SJCRH30 (cell line): Measurements from ENCODE around the gene DAO. TPM values are rescaled to one million over a fixed set of nuclear protein-coding genes. Genes with fewer than 3 reads are reported as not detected.

Experiments used
- DNase-seq, 2 experiments: peaks; one replicate each; pipeline ENCODE4 v3.0.0-alpha.2; 2015 to 2020
- H3K27ac ChIP-seq: fragments of 250-450 bp; sonication (Bioruptor Pico); 2 replicates; pipeline ENCODE4 v1.5.1; 2020; ENCODE audit warnings: mild to moderate bottlenecking, moderate library complexity
- H3K27me3 ChIP-seq: fragments of 250-450 bp; sonication (Bioruptor Pico); 2 replicates; pipeline ENCODE4 v1.5.1; 2020; ENCODE audit warnings: mild to moderate bottlenecking, moderate library complexity
- H3K36me3 ChIP-seq: fragments of 250-450 bp; sonication (Bioruptor Pico); 2 replicates; pipeline ENCODE4 v1.5.1; 2020; ENCODE audit warnings: mild to moderate bottlenecking, moderate library complexity
- H3K4me1 ChIP-seq: fragments of 250-450 bp; sonication (Bioruptor Pico); 2 replicates; pipeline ENCODE4 v1.5.1; 2020; ENCODE audit warnings: mild to moderate bottlenecking, moderate library complexity
- H3K4me3 ChIP-seq: fragments of 250-450 bp; sonication (Bioruptor Pico); 2 replicates; pipeline ENCODE4 v1.5.1; 2020; ENCODE audit warnings: mild to moderate bottlenecking, moderate library complexity
- H3K9me3 ChIP-seq: fragments of 250-450 bp; sonication (Bioruptor Pico); replicated peaks from 2 replicates; pipeline ENCODE4 v1.5.1; 2020; ENCODE audit warnings: mild to moderate bottlenecking, moderate library complexity
- total RNA-seq: library from RNA; depleted of rRNA; stranded (reverse); fragments of >200 nt; shearing (Covaris generic); gene quantifications from 2 replicates; pipeline ENCODE4 v1.2.3, GENCODE V29; 2014

Gene DAO
- total RNA-seq, 1 experiment from 2014 or later = not detected

DNA sequence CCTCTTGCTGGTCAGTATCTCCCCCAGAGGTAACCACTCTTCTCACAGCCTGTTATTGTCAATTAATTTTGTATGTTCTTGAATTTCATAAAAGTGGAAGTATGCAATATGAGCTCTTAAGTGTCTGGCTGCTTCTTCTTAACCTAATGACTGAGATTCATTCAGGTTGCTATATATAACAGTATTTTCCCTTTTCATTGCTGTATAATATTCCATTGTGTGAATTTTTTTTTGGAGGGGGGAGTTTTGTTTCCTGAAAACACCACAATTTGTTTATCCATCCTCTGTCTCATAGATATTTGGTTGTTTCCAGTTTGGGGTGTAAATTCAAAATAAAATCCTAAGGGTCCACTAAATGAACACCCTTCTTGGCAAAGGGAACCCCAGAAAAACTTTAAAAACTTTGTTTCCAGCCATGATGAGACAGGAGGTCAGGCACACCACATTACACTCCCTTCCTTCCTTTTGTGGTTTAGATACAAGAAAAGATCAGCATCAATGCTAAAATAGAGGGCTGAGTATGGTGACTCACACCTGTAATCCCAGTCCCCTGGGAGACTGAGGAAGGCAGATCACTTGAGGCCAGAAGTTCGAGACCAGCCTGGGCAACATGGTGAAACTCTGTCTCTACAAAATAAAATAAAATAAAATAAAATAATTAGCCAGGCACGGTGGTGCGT, 4.1 kb upstream of the DAO start:
- DNase-seq = no peak
- Histone ChIP-seq H3K4me1 (no peaks in the 10 kb centered on the region), H3K36me3 (no peaks in the 10 kb centered on the region), H3K9me3 (no peaks in the 10 kb centered on the region; the same call in 1 of the 2 replicates), H3K27me3 (peaks cover 2% of the 10 kb centered on the region; the same call in 1 of the 2 replicates), H3K4me3 (no peak overlapping the region), H3K27ac (no peak overlapping the region)

DNA sequence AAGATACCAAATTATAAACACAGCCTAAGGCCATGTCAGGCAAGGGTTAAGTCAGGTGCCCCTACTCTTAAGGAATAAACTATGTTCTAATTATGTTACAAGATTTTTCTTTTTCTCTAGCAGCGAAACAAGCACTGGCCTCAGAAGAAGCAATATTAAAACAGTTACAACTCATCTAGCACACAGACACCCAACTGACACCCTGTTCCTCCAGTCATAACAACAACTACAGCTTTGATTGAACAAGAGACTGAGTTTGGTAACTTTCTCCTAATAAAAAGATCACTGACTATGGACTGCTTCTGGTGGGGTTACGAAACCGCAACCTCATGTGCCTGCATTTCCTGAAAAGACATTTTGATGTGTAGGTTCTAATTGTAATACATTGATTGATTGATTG, 3.3 kb upstream of the DAO start:
- no peaks in the 10 kb centered on the region for H3K4me1 ChIP-seq
- H3K9me3 ChIP-seq = no peaks in the 10 kb centered on the region; the same call in 1 of the 2 replicates
- no peaks in the 10 kb centered on the region for H3K36me3 ChIP-seq
- no peak for DNase-seq
- H3K4me3 ChIP-seq = no peak overlapping the region
- H3K27ac ChIP-seq = no peak overlapping the region
- H3K27me3 ChIP-seq = peaks cover 3% of the 10 kb centered on the region; the same call in 1 of the 2 replicates

GRCh38 chr12:108881953-108882352, 2.1 kb downstream of the DAO start:
- H3K4me3 ChIP-seq = no peak overlapping the region
- H3K27ac ChIP-seq = no peak overlapping the region
- no peak for DNase-seq
- H3K27me3 ChIP-seq = peaks cover 5% of the 10 kb centered on the region; the same call in 1 of the 2 replicates
- H3K9me3 ChIP-seq = no peaks in the 10 kb centered on the region
- H3K4me1 ChIP-seq = no peaks in the 10 kb centered on the region
- H3K36me3 ChIP-seq = no peaks in the 10 kb centered on the region

GRCh38 chr12:108884116-108885012, 4.5 kb downstream of the DAO start:
- Histone ChIP-seq H3K4me1 (no peaks in the 10 kb centered on the region), H3K36me3 (no peaks in the 10 kb centered on the region), H3K4me3 (no peak overlapping the region), H3K9me3 (no peaks in the 10 kb centered on the region), H3K27ac (no peak overlapping the region), H3K27me3 (peaks cover 5% of the 10 kb centered on the region; the same call in 1 of the 2 replicates)
- peak; percentile 39 to 48 for DNase-seq

DNA sequence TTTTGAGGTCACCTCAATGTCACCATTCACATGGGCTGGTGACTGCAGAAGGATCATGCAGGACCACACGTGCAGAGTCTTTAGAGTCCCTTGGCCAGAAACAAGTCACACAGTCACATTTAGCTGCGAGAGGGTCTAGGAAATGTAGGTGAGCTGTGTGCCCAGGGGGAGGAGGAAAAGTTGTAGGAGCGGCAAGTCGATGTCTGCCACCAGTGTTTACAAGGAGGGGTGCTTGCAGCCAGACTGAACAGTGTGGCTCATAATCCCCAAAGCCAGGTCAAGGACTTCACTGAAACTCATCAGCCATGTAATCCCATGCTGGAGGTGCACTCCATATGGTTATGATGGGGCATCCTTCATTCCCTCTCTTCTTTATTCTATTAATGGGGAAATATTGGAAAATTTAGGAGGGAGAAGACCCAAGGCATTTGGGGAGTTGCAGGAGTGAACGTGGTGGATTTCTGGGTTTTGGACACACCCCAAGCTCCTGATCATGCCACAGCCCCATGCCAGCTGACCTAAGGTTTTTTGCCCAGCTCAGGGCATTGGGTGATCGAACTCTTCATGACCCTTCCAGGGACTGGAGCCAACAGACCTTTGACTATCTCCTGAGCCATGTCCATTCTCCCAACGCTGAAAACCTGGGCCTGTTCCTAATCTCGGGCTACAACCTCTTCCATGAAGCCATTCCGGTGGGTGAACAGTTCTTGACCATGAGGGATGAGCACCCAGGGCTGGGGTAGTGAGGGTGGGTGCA, 7.2 kb downstream of the DAO start:
- no peaks in the 10 kb centered on the region for H3K4me1 ChIP-seq
- DNase-seq = no peak
- H3K27me3 ChIP-seq = 0 out of 2 replicates have a peak, but pooled peaks cover 2% of the 10 kb centered on the region
- H3K9me3 ChIP-seq = no peaks in the 10 kb centered on the region
- H3K27ac ChIP-seq = no peak overlapping the region
- H3K36me3 ChIP-seq = no peaks in the 10 kb centered on the region
- no peak overlapping the region for H3K4me3 ChIP-seq

GRCh38 chr12:108888031-108888430, 8.1 kb downstream of the DAO start:
- H3K4me1 ChIP-seq = no peaks in the 10 kb centered on the region
- no peaks in the 10 kb centered on the region for H3K9me3 ChIP-seq
- DNase-seq = no peak
- no peak overlapping the region for H3K27ac ChIP-seq
- no peaks in the 10 kb centered on the region for H3K36me3 ChIP-seq
- no peak overlapping the region for H3K4me3 ChIP-seq
- no peaks in the 10 kb centered on the region for H3K27me3 ChIP-seq

- DNase-seq = peak; percentile 25 to 51
- Histone ChIP-seq H3K4me1 (no peaks in the 10 kb centered on the region), H3K27ac (no peak overlapping the region), H3K27me3 (no peaks in the 10 kb centered on the region), H3K9me3 (no peaks in the 10 kb centered on the region), H3K4me3 (no peak overlapping the region), H3K36me3 (no peaks in the 10 kb centered on the region)
Measured at GRCh38 chr12:108890208-108890607, 10.3 kb downstream of the DAO start.

DNA sequence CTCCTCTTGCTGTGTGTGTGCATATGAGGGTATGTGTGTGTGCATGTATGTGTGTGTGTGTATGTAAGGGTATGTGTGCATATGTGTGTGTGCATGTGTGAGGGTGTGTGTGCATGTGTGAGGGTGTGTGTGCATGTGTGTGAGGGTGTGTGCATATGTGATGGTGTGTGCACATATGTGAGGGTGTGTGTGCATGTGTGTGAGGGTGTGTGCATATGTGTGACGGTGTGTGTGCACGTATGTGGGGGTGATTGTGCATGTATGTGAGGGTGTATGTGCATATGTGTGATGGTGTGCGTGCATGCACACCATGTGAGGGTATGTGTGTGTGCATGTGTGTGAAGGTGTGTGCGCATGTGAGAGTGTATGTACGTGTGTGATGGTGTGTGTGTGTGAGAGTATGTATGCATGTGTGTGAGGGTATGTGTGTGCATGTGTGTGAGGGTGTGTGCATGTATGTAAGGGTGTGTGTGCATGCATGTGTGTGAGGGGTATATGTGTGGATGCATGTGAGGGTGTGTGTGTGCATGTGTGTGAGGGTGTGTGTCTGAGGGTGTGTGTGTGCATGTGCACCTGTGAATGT, 15.4 kb downstream of the DAO start:
- no peak overlapping the region for H3K27ac ChIP-seq
- H3K9me3 ChIP-seq = no peaks in the 10 kb centered on the region
- no peaks in the 10 kb centered on the region for H3K4me1 ChIP-seq
- no peaks in the 10 kb centered on the region for H3K36me3 ChIP-seq
- H3K27me3 ChIP-seq = 0 out of 2 replicates have a peak, but pooled peaks cover 2% of the 10 kb centered on the region
- no peak overlapping the region for H3K4me3 ChIP-seq
- no peak for DNase-seq

- H3K9me3 ChIP-seq = no peaks in the 10 kb centered on the region
- H3K4me1 ChIP-seq = no peaks in the 10 kb centered on the region
- H3K36me3 ChIP-seq = no peaks in the 10 kb centered on the region
- H3K27me3 ChIP-seq = 0 out of 2 replicates have a peak, but pooled peaks cover 2% of the 10 kb centered on the region
- no peak overlapping the region for H3K27ac ChIP-seq
- no peak overlapping the region for H3K4me3 ChIP-seq
- no peak for DNase-seq
Measured at GRCh38 chr12:108896336-108896735, 16.4 kb downstream of the DAO start.

GRCh38 chr12:108896817-108897216, 16.9 kb downstream of the DAO start:
- no peaks in the 10 kb centered on the region for H3K36me3 ChIP-seq
- H3K27ac ChIP-seq = no peak overlapping the region
- no peaks in the 10 kb centered on the region for H3K9me3 ChIP-seq
- DNase-seq = no peak
- no peak overlapping the region for H3K4me3 ChIP-seq
- no peaks in the 10 kb centered on the region for H3K4me1 ChIP-seq
- H3K27me3 ChIP-seq = 0 out of 2 replicates have a peak, but pooled peaks cover 2% of the 10 kb centered on the region

GRCh38 chr12:108899145-108899544, 19.3 kb downstream of the DAO start:
- H3K9me3 ChIP-seq = no peaks in the 10 kb centered on the region
- no peak overlapping the region for H3K4me3 ChIP-seq
- no peaks in the 10 kb centered on the region for H3K36me3 ChIP-seq
- H3K27me3 ChIP-seq = 0 out of 2 replicates have a peak, but pooled peaks cover 2% of the 10 kb centered on the region
- no peaks in the 10 kb centered on the region for H3K4me1 ChIP-seq
- no peak overlapping the region for H3K27ac ChIP-seq
- DNase-seq = no peak

- no peak overlapping the region for H3K4me3 ChIP-seq
- H3K27me3 ChIP-seq = no peaks in the 10 kb centered on the region
- H3K4me1 ChIP-seq = 0 out of 2 replicates have a peak, but pooled peaks cover 2% of the 10 kb centered on the region
- no peaks in the 10 kb centered on the region for H3K36me3 ChIP-seq
- H3K9me3 ChIP-seq = no peaks in the 10 kb centered on the region
- H3K27ac ChIP-seq = no peak overlapping the region
- DNase-seq = no peak
Measured at GRCh38 chr12:108905725-108906124, 25.8 kb downstream of the DAO start.

DNA sequence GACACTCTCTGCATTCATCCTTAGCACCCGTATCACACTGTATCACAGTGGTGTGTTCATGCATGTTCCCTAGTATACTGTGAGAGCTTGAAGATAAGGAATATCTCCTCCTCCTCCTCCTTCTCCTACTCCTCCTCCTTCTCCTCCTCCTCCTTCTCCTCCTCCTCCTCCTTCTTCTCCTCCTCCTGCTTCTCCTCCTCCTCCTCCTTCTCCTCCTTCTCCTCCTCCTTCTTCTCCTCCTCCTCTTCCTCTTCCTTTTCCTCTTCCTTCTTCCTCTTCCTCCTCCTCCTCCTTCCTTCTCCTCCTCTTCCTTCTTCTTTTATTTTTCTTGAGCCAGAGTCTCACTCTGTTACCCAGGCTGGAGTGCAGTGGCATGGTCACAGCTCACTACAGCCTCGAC, 27.1 kb downstream of the DAO start:
- no peaks in the 10 kb centered on the region for H3K36me3 ChIP-seq
- H3K4me1 ChIP-seq = 0 out of 2 replicates have a peak, but pooled peaks cover 2% of the 10 kb centered on the region
- H3K27ac ChIP-seq = no peak overlapping the region
- DNase-seq = no peak
- no peak overlapping the region for H3K4me3 ChIP-seq
- H3K9me3 ChIP-seq = no peaks in the 10 kb centered on the region
- no peaks in the 10 kb centered on the region for H3K27me3 ChIP-seq

- Histone ChIP-seq H3K4me3 (no peak overlapping the region), H3K4me1 (0 out of 2 replicates have a peak, but pooled peaks cover 2% of the 10 kb centered on the region), H3K27ac (no peak overlapping the region), H3K27me3 (no peaks in the 10 kb centered on the region), H3K9me3 (no peaks in the 10 kb centered on the region), H3K36me3 (no peaks in the 10 kb centered on the region)
- peak in 1 of 2 experiments; percentile 6 for DNase-seq
Measured at GRCh38 chr12:108907839-108908351, 28.0 kb downstream of the DAO start.
